ENCODE results near the gene EVI2B.
"Not testable (repeated sequence)": the region's sequence is repeated elsewhere in the genome, so short reads cannot be mapped to it uniquely, and the experiment has no call there.

The EVI2B gene

DNA sequence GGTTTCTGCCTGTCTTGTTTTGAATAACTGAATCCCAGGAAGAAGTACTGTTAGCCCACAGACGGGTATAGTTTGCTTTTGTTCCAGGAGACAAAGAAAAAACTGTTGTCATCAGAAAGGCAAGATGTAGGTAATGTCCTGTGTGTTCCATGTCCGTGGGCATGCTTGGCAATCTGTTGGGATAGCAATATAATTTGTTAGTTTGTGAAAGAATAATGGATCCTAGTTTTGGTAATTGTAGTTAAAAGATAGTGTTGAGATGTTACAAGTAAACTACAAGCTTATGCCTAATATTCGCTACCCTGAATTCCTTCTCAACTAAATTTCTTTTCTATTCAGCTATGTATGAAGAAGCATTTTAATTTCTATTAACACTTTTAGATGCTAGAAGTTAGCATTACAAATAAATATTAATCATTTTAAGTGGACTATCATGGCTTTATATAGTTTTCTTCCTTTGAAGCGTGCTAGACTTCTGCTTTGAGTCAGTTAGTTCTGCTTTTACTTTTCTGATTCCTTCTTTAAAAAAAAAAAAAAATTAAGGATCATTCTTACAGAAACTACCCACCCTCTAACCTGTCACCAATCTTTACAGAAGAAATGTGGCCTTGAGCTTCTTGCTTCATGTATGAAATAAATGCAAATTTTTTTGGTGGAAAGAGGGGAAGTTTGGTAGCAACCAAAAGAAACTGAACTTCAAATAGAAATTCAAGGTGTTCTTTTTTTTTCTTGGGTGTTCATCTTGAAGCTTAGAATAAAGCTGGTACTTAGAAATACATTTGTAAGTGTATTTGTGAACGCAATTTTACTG is 5.2 kb upstream of the EVI2B start:
- peak in 1 of 2 experiments; percentile 38 for DNase-seq (ENCODE audit: low read depth in 1 of 2, low spot score in 1 of 2)
- Histone ChIP-seq H3K27me3 (ENCODE audit: insufficient read depth, poor library complexity, severe bottlenecking) (no peaks in the 10 kb centered on the region), H3K27ac (replicated peaks) (peak overlapping the region; percentile 89), H3K4me3 (replicated peaks; ENCODE audit: insufficient read depth, low read length) (peak overlapping the region; percentile 55)
- TF ChIP-seq GABPA (IDR thresholded peaks at IDR 0.05; ENCODE audit: low read depth) (no peak), POLR2AphosphoS5 (IDR thresholded peaks at IDR 0.05; ENCODE audit: low read depth) (no peak), CTCF (IDR thresholded peaks at IDR 0.05; ENCODE audit: insufficient read depth, low read length) (no peak), REST (IDR thresholded peaks at IDR 0.05; ENCODE audit: insufficient replicate concordance, low read depth) (no peak), SPI1 (IDR thresholded peaks at IDR 0.05; ENCODE audit: borderline replicate concordance, low read depth) (peak; percentile 63; the same call in 1 of the 2 replicates)

GRCh38 chr17:31318298-31318801 is 4.5 kb upstream of the EVI2B start:
- Histone ChIP-seq H3K27me3 (ENCODE audit: insufficient read depth, poor library complexity, severe bottlenecking) (no peaks in the 10 kb centered on the region), H3K4me3 (replicated peaks; ENCODE audit: insufficient read depth, low read length) (peak overlapping the region; percentile 19), H3K27ac (replicated peaks) (peak overlapping the region; percentile 89)
- TF ChIP-seq POLR2AphosphoS5 (IDR thresholded peaks at IDR 0.05; ENCODE audit: low read depth) (peak; percentile 40), REST (IDR thresholded peaks at IDR 0.05; ENCODE audit: insufficient replicate concordance, low read depth) (no peak)
- DNase-seq (ENCODE audit: low read depth in 1 of 2, low spot score in 1 of 2): peak; percentile 65 to 78

- no peak for DNase-seq (ENCODE audit: low read depth in 1 of 2, low spot score in 1 of 2)
- Histone ChIP-seq H3K27me3 (ENCODE audit: insufficient read depth, poor library complexity, severe bottlenecking) (no peaks in the 10 kb centered on the region), H3K27ac (replicated peaks) (peak overlapping the region; percentile 91), H3K4me3 (replicated peaks; ENCODE audit: insufficient read depth, low read length) (no peak overlapping the region)
- no peak for TF ChIP-seq GABPA (IDR thresholded peaks at IDR 0.05; ENCODE audit: low read depth)
- no peak for TF ChIP-seq POLR2AphosphoS5 (IDR thresholded peaks at IDR 0.05; ENCODE audit: low read depth)
- no peak for TF ChIP-seq REST (IDR thresholded peaks at IDR 0.05; ENCODE audit: insufficient replicate concordance, low read depth)
- no peak for TF ChIP-seq CTCF (IDR thresholded peaks at IDR 0.05; ENCODE audit: insufficient read depth, low read length)
- TF ChIP-seq SPI1 (IDR thresholded peaks at IDR 0.05; ENCODE audit: borderline replicate concordance, low read depth): no peak
Measured at GRCh38 chr17:31314782-31315100, 887 bp upstream of the EVI2B start.

DNA sequence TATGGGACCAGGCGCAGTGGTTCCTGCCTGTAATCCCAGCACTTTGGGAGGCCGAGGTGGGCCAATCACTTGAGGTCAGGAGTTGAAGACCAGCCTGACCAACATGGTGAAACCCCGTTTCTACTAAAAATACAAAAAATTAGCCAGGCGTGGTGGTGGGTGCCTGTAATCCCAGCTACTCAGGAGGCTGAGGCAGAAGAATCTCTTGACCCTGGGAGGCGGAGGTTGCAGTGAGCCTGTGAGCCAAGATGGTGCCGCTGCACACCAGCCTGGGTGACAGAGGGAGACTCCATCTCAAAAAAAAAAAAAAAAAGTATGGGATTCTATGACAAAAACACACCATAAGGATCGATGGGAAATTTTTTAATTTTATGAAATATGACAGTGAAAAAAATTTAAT is 1.6 kb downstream of the EVI2B start:
- peak; percentile 37 to 68 for DNase-seq (ENCODE audit: low read depth in 1 of 2, low spot score in 1 of 2)
- peak overlapping the region; percentile 91 for H3K27ac ChIP-seq (replicated peaks)
- peak overlapping the region; percentile 53 for H3K4me3 ChIP-seq (replicated peaks; ENCODE audit: insufficient read depth, low read length)
- not testable (repeated sequence) for H3K27me3 ChIP-seq (ENCODE audit: insufficient read depth, poor library complexity, severe bottlenecking)

All from HL-60 (cell line).